ENCODE results near the gene PLIN3. TPM values are rescaled to one million over a fixed set of nuclear protein-coding genes. Genes with fewer than 3 reads are reported as not detected.
"Not testable (repeated sequence)": the region's sequence is repeated elsewhere in the genome, so short reads cannot be mapped to it uniquely, and the experiment has no call there.

Gene PLIN3
- total and polyA plus RNA-seq, 5 donors from 2014 or later: 26.5 to 35.6 (median 31.2) TPM

DNA sequence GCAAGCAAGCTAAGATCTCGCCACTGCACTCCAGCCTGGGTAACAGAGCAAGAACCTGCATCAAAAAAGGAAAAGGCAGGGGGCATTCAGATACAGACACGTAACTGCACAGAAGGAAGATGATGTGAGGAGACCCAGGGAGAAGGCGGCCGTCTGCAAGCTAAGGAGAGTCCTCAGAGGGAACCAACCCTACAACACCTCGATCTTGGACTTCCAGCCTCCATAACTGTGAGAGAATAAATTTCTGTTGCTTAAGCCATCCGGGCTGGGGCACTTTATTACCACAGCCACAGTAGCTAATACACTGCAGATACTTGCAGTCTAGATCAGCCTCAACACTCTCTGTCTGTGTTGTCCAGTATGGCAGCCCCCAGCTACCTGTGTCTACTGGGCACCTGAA, 43.9 kb downstream of the PLIN3 start:
- Histone ChIP-seq H3K4me3 (ENCODE audit: low read depth, low read length) (no peak overlapping the region), H3K36me3 (ENCODE audit: control insufficient read depth, insufficient read depth, low read length) (peaks cover 6% of the 10 kb centered on the region), H3K27ac (ENCODE audit: insufficient read depth, low read length, poor library complexity, severe bottlenecking) (no peak overlapping the region), H3K4me1 (ENCODE audit: control insufficient read depth, insufficient read depth, low read length, poor library complexity, severe bottlenecking) (no peaks in the 10 kb centered on the region), H3K9me3 (ENCODE audit: control insufficient read depth in 2 of 2, low read length in 2 of 2) (no peaks in the 10 kb centered on the region), H3K27me3 (ENCODE audit: control insufficient read depth, insufficient read depth, low read length) (no peaks in the 10 kb centered on the region)
- H3K9me3 Mint-ChIP-seq: no peaks in the 10 kb centered on the region
- no peak overlapping the region for H3K27ac Mint-ChIP-seq
- no peak overlapping the region for H3K4me3 Mint-ChIP-seq
- peaks cover 7% of the 10 kb centered on the region for H3K36me3 Mint-ChIP-seq
- no peaks in the 10 kb centered on the region for H3K27me3 Mint-ChIP-seq
- DNase-seq (no peak), ATAC-seq (ENCODE audit: low read depth in 2 of 2) (no peak)
- peaks cover 0 to 12% (median 2%) of the 10 kb centered on the region in 4 donors for H3K4me1 Mint-ChIP-seq

GRCh38 chr19:4822354-4822753, 45.1 kb downstream of the PLIN3 start:
- ATAC-seq (ENCODE audit: low read depth in 2 of 2); H3K4me1 ChIP-seq (ENCODE audit: control insufficient read depth, insufficient read depth, low read length, poor library complexity, severe bottlenecking); H3K27me3 ChIP-seq (ENCODE audit: control insufficient read depth, insufficient read depth, low read length); H3K27ac ChIP-seq (ENCODE audit: insufficient read depth, low read length, poor library complexity, severe bottlenecking); H3K9me3 Mint-ChIP-seq; H3K9me3 ChIP-seq (ENCODE audit: control insufficient read depth in 2 of 2, low read length in 2 of 2); H3K4me1 Mint-ChIP-seq; H3K4me3 Mint-ChIP-seq; DNase-seq; H3K27me3 Mint-ChIP-seq; H3K27ac Mint-ChIP-seq; H3K4me3 ChIP-seq (ENCODE audit: low read depth, low read length): not testable (repeated sequence)
- peaks cover 15% of the 10 kb centered on the region for H3K36me3 ChIP-seq (ENCODE audit: control insufficient read depth, insufficient read depth, low read length)
- peaks cover 14% of the 10 kb centered on the region for H3K36me3 Mint-ChIP-seq

DNA sequence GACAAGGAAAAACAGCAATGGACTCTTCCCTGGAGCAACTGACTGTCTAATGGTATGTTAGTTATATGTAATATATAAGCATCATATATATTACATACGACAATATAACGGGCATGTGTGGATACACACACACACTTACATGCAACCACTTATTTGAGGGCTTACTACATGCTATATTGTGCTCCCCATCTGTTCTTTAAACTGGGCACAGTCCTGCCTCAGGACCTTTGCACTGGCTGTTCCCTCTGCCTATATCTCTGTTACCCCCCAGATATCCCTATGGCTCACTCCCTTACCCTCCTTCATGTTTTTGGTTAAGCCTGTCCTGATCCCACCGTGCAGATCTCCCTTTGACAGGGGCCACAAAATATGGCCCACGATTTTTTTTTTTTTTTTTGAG, 46.2 kb downstream of the PLIN3 start:
- H3K4me3 ChIP-seq (ENCODE audit: low read depth, low read length): no peak overlapping the region
- peaks cover 18% of the 10 kb centered on the region for H3K36me3 Mint-ChIP-seq
- H3K27ac Mint-ChIP-seq: peak overlapping the region in 1 of 3 donors; percentile 26
- ATAC-seq (ENCODE audit: low read depth in 2 of 2) (no peak), DNase-seq (no peak)
- no peak overlapping the region for H3K4me3 Mint-ChIP-seq
- peaks cover 0 to 5% (median 1%) of the 10 kb centered on the region in 4 donors for H3K4me1 Mint-ChIP-seq
- H3K9me3 ChIP-seq (ENCODE audit: control insufficient read depth in 2 of 2, low read length in 2 of 2): no peaks in the 10 kb centered on the region
- H3K27ac ChIP-seq (ENCODE audit: insufficient read depth, low read length, poor library complexity, severe bottlenecking): no peak overlapping the region
- H3K27me3 Mint-ChIP-seq: no peaks in the 10 kb centered on the region
- no peaks in the 10 kb centered on the region for H3K4me1 ChIP-seq (ENCODE audit: control insufficient read depth, insufficient read depth, low read length, poor library complexity, severe bottlenecking)
- no peaks in the 10 kb centered on the region for H3K9me3 Mint-ChIP-seq
- H3K27me3 ChIP-seq (ENCODE audit: control insufficient read depth, insufficient read depth, low read length): no peaks in the 10 kb centered on the region
- peaks cover 15% of the 10 kb centered on the region for H3K36me3 ChIP-seq (ENCODE audit: control insufficient read depth, insufficient read depth, low read length)

GRCh38 chr19:4817467-4818277, 49.8 kb downstream of the PLIN3 start:
- H3K9me3 Mint-ChIP-seq: no peaks in the 10 kb centered on the region
- H3K4me3 ChIP-seq (ENCODE audit: low read depth, low read length): no peak overlapping the region
- H3K36me3 Mint-ChIP-seq: peaks cover 17% of the 10 kb centered on the region
- H3K27ac ChIP-seq (ENCODE audit: insufficient read depth, low read length, poor library complexity, severe bottlenecking): no peak overlapping the region
- DNase-seq: no peak
- H3K36me3 ChIP-seq (ENCODE audit: control insufficient read depth, insufficient read depth, low read length): peaks cover 14% of the 10 kb centered on the region
- H3K4me1 Mint-ChIP-seq: peaks cover 0 to 19% (median 7%) of the 10 kb centered on the region in 4 donors
- no peak overlapping the region for H3K27ac Mint-ChIP-seq
- H3K27me3 Mint-ChIP-seq: peaks cover 5% of the 10 kb centered on the region
- no peak overlapping the region for H3K4me3 Mint-ChIP-seq
- no peaks in the 10 kb centered on the region for H3K27me3 ChIP-seq (ENCODE audit: control insufficient read depth, insufficient read depth, low read length)
- ATAC-seq (ENCODE audit: low read depth in 2 of 2): no peak
- H3K9me3 ChIP-seq (ENCODE audit: control insufficient read depth in 2 of 2, low read length in 2 of 2): no peaks in the 10 kb centered on the region
- peaks cover 7% of the 10 kb centered on the region for H3K4me1 ChIP-seq (ENCODE audit: control insufficient read depth, insufficient read depth, low read length, poor library complexity, severe bottlenecking)

- no peak for DNase-seq
- Histone ChIP-seq H3K27ac (ENCODE audit: insufficient read depth, low read length, poor library complexity, severe bottlenecking) (no peak overlapping the region), H3K36me3 (ENCODE audit: control insufficient read depth, insufficient read depth, low read length) (peaks cover 12% of the 10 kb centered on the region), H3K4me3 (ENCODE audit: low read depth, low read length) (no peak overlapping the region), H3K4me1 (ENCODE audit: control insufficient read depth, insufficient read depth, low read length, poor library complexity, severe bottlenecking) (peaks cover 7% of the 10 kb centered on the region), H3K27me3 (ENCODE audit: control insufficient read depth, insufficient read depth, low read length) (no peaks in the 10 kb centered on the region), H3K9me3 (ENCODE audit: control insufficient read depth in 2 of 2, low read length in 2 of 2) (no peaks in the 10 kb centered on the region)
- ATAC-seq (ENCODE audit: low read depth in 2 of 2): no peak
- Mint-ChIP-seq H3K4me3 (no peak overlapping the region), H3K36me3 (peaks cover 14% of the 10 kb centered on the region), H3K27me3 (peaks cover 5% of the 10 kb centered on the region), H3K27ac (no peak overlapping the region), H3K9me3 (no peaks in the 10 kb centered on the region), H3K4me1 (peaks cover 0 to 22% (median 7%) of the 10 kb centered on the region in 4 donors)
Measured at GRCh38 chr19:4816950-4817278, 50.6 kb downstream of the PLIN3 start.

DNA sequence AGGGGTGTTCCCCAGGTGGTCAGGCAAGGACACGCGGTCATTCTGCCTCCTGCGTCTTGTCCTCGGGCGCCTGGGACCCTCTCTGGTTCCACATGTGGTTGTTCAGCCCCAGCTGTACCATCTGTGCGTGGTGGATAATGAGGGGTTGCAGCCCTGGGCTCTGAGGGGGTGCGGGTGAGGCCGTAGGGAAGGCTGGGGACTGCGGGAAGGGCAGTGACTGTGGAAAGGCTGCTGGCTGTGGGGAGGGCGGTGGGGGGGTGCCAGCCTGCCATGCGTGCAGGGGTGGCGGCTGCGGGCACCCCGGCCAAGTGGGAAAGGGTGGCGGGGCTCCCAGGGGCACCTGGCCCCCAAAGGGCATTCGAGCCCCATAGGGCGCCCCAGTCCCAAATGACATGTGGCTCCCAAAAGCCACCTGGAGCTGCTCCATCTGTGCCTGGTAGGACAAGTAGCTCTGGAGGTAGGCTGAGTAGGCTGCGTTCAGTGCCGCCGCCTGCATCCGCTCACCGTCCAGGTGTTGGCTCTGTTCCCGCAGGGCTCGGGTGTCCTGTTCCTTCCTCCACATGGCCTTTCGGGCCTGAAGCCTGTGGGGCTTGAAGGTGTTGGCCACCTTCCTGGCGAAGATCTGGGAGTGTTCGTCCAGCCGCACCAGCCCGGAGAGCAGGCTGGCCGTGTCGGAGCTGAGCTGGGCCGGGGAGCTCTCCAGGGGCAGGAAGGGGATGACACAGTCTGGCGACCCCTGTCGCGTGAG, 51.1 kb downstream of the PLIN3 start:
- H3K4me3 Mint-ChIP-seq: no peak overlapping the region
- Histone ChIP-seq H3K9me3 (ENCODE audit: control insufficient read depth in 2 of 2, low read length in 2 of 2) (no peaks in the 10 kb centered on the region), H3K4me1 (ENCODE audit: control insufficient read depth, insufficient read depth, low read length, poor library complexity, severe bottlenecking) (peaks cover 7% of the 10 kb centered on the region), H3K4me3 (ENCODE audit: low read depth, low read length) (no peak overlapping the region), H3K27me3 (ENCODE audit: control insufficient read depth, insufficient read depth, low read length) (no peaks in the 10 kb centered on the region), H3K27ac (ENCODE audit: insufficient read depth, low read length, poor library complexity, severe bottlenecking) (peak overlapping the region; percentile 63), H3K36me3 (ENCODE audit: control insufficient read depth, insufficient read depth, low read length) (peaks cover 12% of the 10 kb centered on the region)
- peaks cover 0 to 26% (median 8%) of the 10 kb centered on the region in 4 donors for H3K4me1 Mint-ChIP-seq
- no peak overlapping the region for H3K27ac Mint-ChIP-seq
- peaks cover 5% of the 10 kb centered on the region for H3K27me3 Mint-ChIP-seq
- ATAC-seq (ENCODE audit: low read depth in 2 of 2) (no peak), DNase-seq (no peak)
- no peaks in the 10 kb centered on the region for H3K9me3 Mint-ChIP-seq
- peaks cover 13% of the 10 kb centered on the region for H3K36me3 Mint-ChIP-seq

- Mint-ChIP-seq H3K27ac (peak overlapping the region; percentile 38 to 90 (median 73)), H3K27me3 (peaks cover 5% of the 10 kb centered on the region), H3K9me3 (no peaks in the 10 kb centered on the region), H3K36me3 (peaks cover 11% of the 10 kb centered on the region), H3K4me3 (peak overlapping the region; percentile 10 to 85 (median 69)), H3K4me1 (peaks cover 0 to 29% (median 7%) of the 10 kb centered on the region in 4 donors)
- H3K27me3 ChIP-seq (ENCODE audit: control insufficient read depth, insufficient read depth, low read length): no peaks in the 10 kb centered on the region
- peaks cover 7% of the 10 kb centered on the region for H3K4me1 ChIP-seq (ENCODE audit: control insufficient read depth, insufficient read depth, low read length, poor library complexity, severe bottlenecking)
- no peaks in the 10 kb centered on the region for H3K9me3 ChIP-seq (ENCODE audit: control insufficient read depth in 2 of 2, low read length in 2 of 2)
- peak overlapping the region; percentile 49 for H3K4me3 ChIP-seq (ENCODE audit: low read depth, low read length)
- peak; percentile 68 to 84 (median 73) for DNase-seq
- ATAC-seq (ENCODE audit: low read depth in 2 of 2): peak; percentile 82 to 89
- H3K36me3 ChIP-seq (ENCODE audit: control insufficient read depth, insufficient read depth, low read length): peaks cover 12% of the 10 kb centered on the region
- H3K27ac ChIP-seq (ENCODE audit: insufficient read depth, low read length, poor library complexity, severe bottlenecking): peak overlapping the region; percentile 63
Measured at GRCh38 chr19:4815426-4816201, 51.9 kb downstream of the PLIN3 start.

All from CD4-positive, CD25-positive, alpha-beta regulatory T cell (primary cell).